H1 (cell line): ENCODE data around the gene MYCBPAP. TPM values are rescaled to one million over a fixed set of nuclear protein-coding genes. Genes with fewer than 3 reads are reported as not detected.

Experiments
- BACH1 ChIP-seq: IDR thresholded peaks from 2 replicates; pipeline ENCODE4 v1.6.1; 2012; ENCODE audit warnings: low read length, improper control_type of control experiment
- CBX8 ChIP-seq: fragments of 300-800, 300-1000 bp; sonication (generic); IDR thresholded peaks from 2 replicates; pipeline ENCODE4 v1.7.1; 2016; ENCODE audit warnings: low read depth, low read length, borderline replicate concordance
- CHD2 ChIP-seq: IDR thresholded peaks from 2 replicates; pipeline ENCODE4 v1.6.1; 2012; ENCODE audit warnings: low read length, improper control_type of control experiment
- EP300 ChIP-seq, 2 experiments: IDR thresholded peaks; 1 replicate in 1 of 2; 2 replicates in 1 of 2; pipeline ENCODE4 v1.6.1; 2011 to 2012; ENCODE audit warnings: low read depth in 2 of 2, low read length in 2 of 2, mild to moderate bottlenecking in 2 of 2, borderline replicate concordance in 1 of 2, inconsistent platforms in 1 of 2, moderate library complexity in 1 of 2
- HDAC2 ChIP-seq, 2 experiments: fragments of 300-600 bp in 1 of 2; sonication (generic) in 1 of 2; IDR thresholded peaks; 2 replicates each; pipeline ENCODE4 v1.6.1; 2011 to 2012; ENCODE audit warnings: low read depth in 2 of 2, low read length in 2 of 2, mild to moderate bottlenecking in 2 of 2, moderate library complexity in 2 of 2, borderline replicate concordance in 1 of 2, inconsistent platforms in 1 of 2
- JUN ChIP-seq: IDR thresholded peaks from 2 replicates; pipeline ENCODE4 v1.6.1; 2011; ENCODE audit warnings: low read depth, mild to moderate bottlenecking, improper control_type of control experiment, low read length
- JUND ChIP-seq: IDR thresholded peaks from 2 replicates; pipeline ENCODE4 v1.6.1; 2011; ENCODE audit warnings: mild to moderate bottlenecking, improper control_type of control experiment, low read length
- KDM4A ChIP-seq: IDR thresholded peaks from one replicate; pipeline ENCODE4 v1.7.1; 2012; ENCODE audit warnings: low read depth, mild to moderate bottlenecking, moderate library complexity, low read length, inconsistent platforms; ENCODE audit not compliant: severe bottlenecking
- KDM5A ChIP-seq: fragments of 200-600 bp; IDR thresholded peaks from 2 replicates; pipeline ENCODE4 v1.7.1; 2012; ENCODE audit warnings: mild to moderate bottlenecking, low read length, inconsistent platforms, mixed read lengths
- MAFK ChIP-seq: IDR thresholded peaks from 2 replicates; pipeline ENCODE4 v1.6.1; 2012; ENCODE audit warnings: low read depth, mild to moderate bottlenecking, improper control_type of control experiment, low read length
- NRF1 ChIP-seq: IDR thresholded peaks from 2 replicates; pipeline ENCODE4 v1.6.1; 2011; ENCODE audit warnings: mild to moderate bottlenecking, low read depth, low read length, improper control_type of control experiment
- PHF8 ChIP-seq: fragments of 200-600 bp; sonication (generic); conservative IDR thresholded peaks from 2 replicates; pipeline ENCODE4 v1.7.1; 2012; ENCODE audit warnings: low read depth, mild to moderate bottlenecking, inconsistent platforms, low read length, moderate library complexity
- POLR2A ChIP-seq, 2 experiments: IDR thresholded peaks; 1 replicate in 1 of 2; 2 replicates in 1 of 2; pipeline ENCODE4 v1.6.1; 2011; ENCODE audit warnings: low read depth in 2 of 2, low read length in 2 of 2, mild to moderate bottlenecking in 2 of 2; ENCODE audit errors: control extremely low read depth in 1 of 2
- POU5F1 ChIP-seq: IDR thresholded peaks from 2 replicates; pipeline ENCODE4 v1.6.1; 2011; ENCODE audit warnings: low read depth, mild to moderate bottlenecking, low read length, moderate library complexity
- RAD21 ChIP-seq, 2 experiments: IDR thresholded peaks in 1 of 2; conservative IDR thresholded peaks in 1 of 2; 2 replicates each; pipeline ENCODE4 v1.6.1; 2011; ENCODE audit warnings: low read depth in 2 of 2, low read length in 2 of 2, improper control_type of control experiment in 1 of 2, inconsistent platforms in 1 of 2, mild to moderate bottlenecking in 1 of 2, moderate library complexity in 1 of 2
- RBBP5 ChIP-seq: IDR thresholded peaks from 2 replicates; pipeline ENCODE4 v1.7.1; 2012; ENCODE audit warnings: low read depth, mild to moderate bottlenecking, inconsistent platforms, low read length, moderate library complexity, borderline replicate concordance
- RXRA ChIP-seq: IDR thresholded peaks from 2 replicates; pipeline ENCODE4 v1.6.1; 2011; ENCODE audit warnings: low read depth, mild to moderate bottlenecking, low read length, moderate library complexity; ENCODE audit not compliant: insufficient read depth
- SIN3A ChIP-seq, 2 experiments: IDR thresholded peaks in 1 of 2; conservative IDR thresholded peaks in 1 of 2; 2 replicates each; pipeline ENCODE4 v1.6.1; 2011 to 2012; ENCODE audit warnings: low read length in 2 of 2, improper control_type of control experiment in 1 of 2, low read depth in 1 of 2, mild to moderate bottlenecking in 1 of 2
- SIRT6 ChIP-seq: IDR thresholded peaks from one replicate; pipeline ENCODE4 v1.7.1; 2012; ENCODE audit warnings: low read length, inconsistent platforms
- SRF ChIP-seq: IDR thresholded peaks from 2 replicates; pipeline ENCODE4 v1.6.1; 2011; ENCODE audit warnings: mild to moderate bottlenecking, low read depth, low read length, moderate library complexity
- TAF1 ChIP-seq: IDR thresholded peaks from 2 replicates; pipeline ENCODE4 v1.6.1; 2011; ENCODE audit warnings: mild to moderate bottlenecking, low read depth, low read length
- TAF7 ChIP-seq: optimal IDR thresholded peaks from 2 replicates; pipeline ENCODE3; 2011; ENCODE audit warnings: low read depth, mild to moderate bottlenecking, inconsistent platforms, low read length, moderate library complexity, borderline replicate concordance
- TCF12 ChIP-seq: IDR thresholded peaks from 2 replicates; pipeline ENCODE4 v1.6.1; 2011; ENCODE audit warnings: low read depth, mild to moderate bottlenecking, low read length
- TEAD4 ChIP-seq: IDR thresholded peaks from 2 replicates; pipeline ENCODE4 v1.6.1; 2012; ENCODE audit warnings: low read depth, low read length, inconsistent platforms, mixed read lengths
- ZNF274 ChIP-seq: IDR thresholded peaks from 2 replicates; pipeline ENCODE4 v1.7.0; 2012; ENCODE audit warnings: low read length, borderline replicate concordance; ENCODE audit errors: extremely low read depth
- polyA plus RNA-seq, 7 experiments: library from polyadenylated mRNA; depleted of rRNA in 3 of 7; stranded (reverse) in 5 of 7; unstranded in 2 of 7; fragments of >200 nt in 5 of 7; fragments of 200-250 nt in 2 of 7; gene quantifications; 1 replicate in 5 of 7; 2 replicates in 1 of 7; 4 replicates in 1 of 7; pipeline versions ENCODE4 v1.2.1 to v1.2.3, GENCODE V29; 2011 to 2013; ENCODE audit warnings: missing spikeins in 2 of 7, mixed read lengths in 2 of 7
- total RNA-seq: library from RNA; stranded (reverse); fragmentation: NEBNext Ultra II Directional; extraction: Animal tissue kit (Norgen Biotek cat#: 25700); gene quantifications from 2 replicates; pipeline ENCODE4 v1.2.1, GENCODE V29; 2021
- TF ChIP-seq, protein P1 (sequence below): IDR thresholded peaks from 2 replicates; pipeline ENCODE4 v1.6.1; 2011; ENCODE audit warnings: low read depth, mild to moderate bottlenecking, low read length; ENCODE audit not compliant: insufficient read depth

The MYCBPAP gene
- total and polyA plus RNA-seq, 2 of the 8 experiments (the other 6 are each of a cell fraction or from before 2014, with no cell fraction given), result 0.89 to 3.3 TPM

DNA sequence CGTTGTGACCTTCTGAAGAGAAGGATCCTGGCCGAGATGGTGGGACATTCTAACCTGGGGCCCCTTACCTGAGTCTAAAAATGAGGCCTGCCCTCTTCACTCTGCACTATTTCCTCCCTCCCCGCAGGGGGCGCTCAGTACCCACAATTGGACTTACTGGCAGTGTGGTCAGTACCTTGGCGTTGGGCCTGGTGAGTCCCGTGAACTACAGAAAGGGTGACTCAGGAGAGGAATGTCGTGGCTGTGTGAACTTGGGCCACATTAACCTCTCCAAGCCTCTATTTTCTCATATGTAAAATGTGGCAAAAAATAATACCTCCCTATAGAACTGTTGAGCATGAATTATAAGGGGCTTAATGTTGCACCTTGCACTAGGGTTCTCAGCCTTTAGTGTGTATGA, 25.7 kb upstream of the MYCBPAP start (continued):
- TF ChIP-seq ZNF274, result no peak
- TF ChIP-seq RBBP5, result no peak
- TF ChIP-seq SIRT6, result no peak
- TF ChIP-seq TEAD4, result 0 out of 2 replicates have a peak, but pooled peaks have one; percentile 58
- TF ChIP-seq SIN3A (conservative IDR thresholded peaks at IDR 0.05 in 1 of 2, IDR thresholded peaks at IDR 0.05 in 1 of 2; ENCODE audit: low read depth in 1 of 2, low read length in 2 of 2), result peak in 1 of 2 experiments; percentile 61; a peak in 2 of 4 replicates
- TF ChIP-seq SRF, result no peak
- no peak for TF ChIP-seq NRF1
- no peak for TF ChIP-seq RXRA
- TF ChIP-seq TAF1, result no peak
- no peak for TF ChIP-seq TAF7
- TF ChIP-seq TCF12, result no peak
- TF ChIP-seq PHF8, result no peak
- no peak for TF ChIP-seq POU5F1
- no peak for TF ChIP-seq HDAC2 (IDR thresholded peaks at IDR 0.05; ENCODE audit: borderline replicate concordance in 1 of 2, low read depth in 2 of 2, low read length in 2 of 2)
- no peak for TF ChIP-seq CBX8
- TF ChIP-seq, protein P1, sequence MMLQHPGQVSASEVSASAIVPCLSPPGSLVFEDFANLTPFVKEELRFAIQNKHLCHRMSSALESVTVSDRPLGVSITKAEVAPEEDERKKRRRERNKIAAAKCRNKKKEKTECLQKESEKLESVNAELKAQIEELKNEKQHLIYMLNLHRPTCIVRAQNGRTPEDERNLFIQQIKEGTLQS, result no peak
- TF ChIP-seq RAD21 (IDR thresholded peaks at IDR 0.05 in 1 of 2, conservative IDR thresholded peaks at IDR 0.05 in 1 of 2; ENCODE audit: low read depth in 2 of 2, low read length in 2 of 2), result peak; percentile 95 to 98
- TF ChIP-seq MAFK, result no peak
- TF ChIP-seq POLR2A (IDR thresholded peaks at IDR 0.05; ENCODE audit: control extremely low read depth in 1 of 2, low read depth in 2 of 2, low read length in 2 of 2), result no peak
- TF ChIP-seq JUND, result no peak
- no peak for TF ChIP-seq KDM4A
- TF ChIP-seq KDM5A, result no peak
- no peak for TF ChIP-seq EP300 (IDR thresholded peaks at IDR 0.05; ENCODE audit: borderline replicate concordance in 1 of 2, low read depth in 2 of 2, low read length in 2 of 2)
- TF ChIP-seq CHD2, result no peak
- TF ChIP-seq JUN, result no peak
- TF ChIP-seq BACH1, result peak; percentile 61
